ENCODE measurements around the gene TBCA. TPM values are rescaled to one million over a fixed set of nuclear protein-coding genes. Genes with fewer than 3 reads are reported as not detected.

TBCA gene
- total and polyA plus RNA-seq, 9 of the 15 experiments (the other 6 are each of a cell fraction or from before 2014, with no cell fraction given): 164 to 661 (median 334) TPM

GRCh38 chr5:77645995-77646639, 130.0 kb downstream of the TBCA start:
- no peak for FAIRE-seq
- H3K4me3 ChIP-seq: peak overlapping the region; percentile 49

More at GRCh38 chr5:77645995-77646639, 130.0 kb downstream of the TBCA start:
- H3K9me1 ChIP-seq (ENCODE audit: control insufficient read depth, insufficient read depth, low read length): no peaks in the 10 kb centered on the region
- 68% methylated on average over 11 of the region's 11 CpGs for WGBS (ENCODE audit: insufficient coverage, low coverage, missing lambda C conversion rate)
- peak overlapping the region; percentile 85 for H2AFZ ChIP-seq (ENCODE audit: low read depth, low read length)
- peaks cover 23 to 41% of the 10 kb centered on the region in 2 experiments; a peak in 4 of 5 replicates for H3K27me3 ChIP-seq (ENCODE audit: control insufficient read depth in 2 of 2, insufficient read depth in 2 of 2, low read length in 2 of 2)
- ATAC-seq (no peak), DNase-seq (ENCODE audit: extremely low read depth in 1 of 4, low spot score in 3 of 4) (no peak)
- H3K9me3 ChIP-seq (replicated peaks; ENCODE audit: control insufficient read depth, insufficient read depth, low read depth, low read length): no peaks in the 10 kb centered on the region
- H3K4me2 ChIP-seq (ENCODE audit: insufficient read depth, low read length): 0 out of 2 replicates have a peak overlapping the region, but pooled peaks have one; percentile 27
- BruUV-seq (replicated peaks): no TSS peak
- in situ Hi-C loops (cut with MboI) (no loop called here), intact Hi-C loops (cut with micrococcal nuclease) (loop anchor here (10.0 kb wide), 2 partner anchors 71 to 339 kb away; no protein-coding TSS in a partner anchor)
- H3K4me1 ChIP-seq (replicated peaks in 1 of 2; ENCODE audit: control insufficient read depth in 2 of 2, insufficient read depth in 2 of 2, low read length in 2 of 2): peaks cover 0 to 16% of the 10 kb centered on the region in 2 experiments; a peak in 1 of 5 replicates
- no peaks in the 10 kb centered on the region for H3K79me2 ChIP-seq (ENCODE audit: control insufficient read depth, insufficient read depth, low read length)
- no peak overlapping the region for H3K27ac ChIP-seq (ENCODE audit: extremely low read depth, low read depth, low read length)
- no peaks in the 10 kb centered on the region for H3K36me3 ChIP-seq (ENCODE audit: control insufficient read depth, insufficient read depth, low read length)
- 0 out of 2 replicates have a peak, but pooled peaks cover 6% of the 10 kb centered on the region for H4K20me1 ChIP-seq (replicated peaks; ENCODE audit: control insufficient read depth, insufficient read depth, low read length)
- H3K9ac ChIP-seq (ENCODE audit: insufficient read depth in 1 of 2, low read depth in 2 of 2, low read length in 2 of 2): peak overlapping the region; percentile 54 to 87
- ChIA-PET POLR2A (interaction anchor here (0.6 kb wide), 3 partner anchors 339 to 770 kb away, joined by 3 to 4 read pairs (median 3); no protein-coding TSS in a partner anchor), CTCF (ENCODE audit: low intra/inter-chr PET ratio) (interaction anchor here (0.8 kb wide), 2 partner anchors 337 to 362 kb away, joined by 3 to 4 read pairs; no protein-coding TSS in a partner anchor)
- TF ChIP-seq SREBF2 (CRISPR knock-in tag; IDR thresholded peaks at IDR 0.05): no peak
- no peak for TF ChIP-seq BRD4 (IDR thresholded peaks at IDR 0.05)
- TF ChIP-seq FOSL1 (tag; conservative IDR thresholded peaks at IDR 0.05): no peak
- TF ChIP-seq MYBL2 (IDR thresholded peaks at IDR 0.05; ENCODE audit: low read depth): no peak
- TF ChIP-seq MYBL2 (CRISPR knock-in tag; IDR thresholded peaks at IDR 0.05; ENCODE audit: borderline replicate concordance): no peak
- no peak for TF ChIP-seq ZNF23 (CRISPR knock-in tag; IDR thresholded peaks at IDR 0.05)
- TF ChIP-seq USF1 (CRISPR knock-in tag; IDR thresholded peaks at IDR 0.05): no peak
